G401 (cell line): ENCODE results near the gene PSMB9. TPM values are rescaled to one million over a fixed set of nuclear protein-coding genes. Genes with fewer than 3 reads are reported as not detected.
A peak's percentile ranks its signal among the peaks of the same experiment; 100 is the strongest.
"Not testable (repeated sequence)": the region's sequence is repeated elsewhere in the genome, so short reads cannot be mapped to it uniquely, and the experiment has no call there.

Experiments
- DNase-seq: peaks from one replicate; pipeline ENCODE4 v3.0.0-alpha.2; 2015; ENCODE audit warnings: low spot score
- in situ Hi-C: cut with HindIII; loops from 2 replicates; pipeline ENCODE4 v1.10.0; 2016; ENCODE audit warnings: low sequenced_read_pairs, mixed read lengths
- total RNA-seq: library from RNA; depleted of rRNA; stranded (reverse); fragments of >200 nt; shearing (Covaris generic); gene quantifications from 2 replicates; pipeline ENCODE4 v1.2.3, GENCODE V29; 2014

Gene PSMB9
- total RNA-seq, 1 experiment from 2014 or later = 20.2 TPM

- in situ Hi-C loops = no loop called here
- DNase-seq = no peak
Observed at GRCh38 chr6:32854376-32855178, 585 bp downstream of the PSMB9 start.

- DNase-seq = no peak
- in situ Hi-C loops = no loop called here
Observed at GRCh38 chr6:32855467-32856174, 1.6 kb downstream of the PSMB9 start.

- DNase-seq = no peak
- in situ Hi-C loops = no loop called here
Observed at GRCh38 chr6:32857156-32857891, 3.3 kb downstream of the PSMB9 start.

- no peak for DNase-seq
- in situ Hi-C loops = no loop called here
Observed at GRCh38 chr6:32858194-32858593, 4.2 kb downstream of the PSMB9 start.

GRCh38 chr6:32860674-32861073 lies 6.7 kb downstream of the PSMB9 start:
- no peak for DNase-seq
- in situ Hi-C loops = no loop called here

GRCh38 chr6:32862725-32863124 lies 8.7 kb downstream of the PSMB9 start:
- in situ Hi-C loops = no loop called here
- DNase-seq = no peak

GRCh38 chr6:32865724-32866443 lies 11.9 kb downstream of the PSMB9 start:
- no peak for DNase-seq
- in situ Hi-C loops = no loop called here

GRCh38 chr6:32867022-32867477 lies 13.1 kb downstream of the PSMB9 start:
- no peak for DNase-seq
- in situ Hi-C loops = no loop called here

GRCh38 chr6:32867554-32868256 lies 13.7 kb downstream of the PSMB9 start:
- DNase-seq = no peak
- in situ Hi-C loops = no loop called here

GRCh38 chr6:32868257-32868788 lies 14.3 kb downstream of the PSMB9 start:
- peak; percentile 84 for DNase-seq
- in situ Hi-C loops = no loop called here

GRCh38 chr6:32873947-32874346 lies 20.0 kb downstream of the PSMB9 start:
- in situ Hi-C loops, DNase-seq: not testable (repeated sequence)

GRCh38 chr6:32876603-32877002 lies 22.6 kb downstream of the PSMB9 start:
- in situ Hi-C loops = no loop called here
- no peak for DNase-seq

GRCh38 chr6:32879691-32880090 lies 25.7 kb downstream of the PSMB9 start:
- DNase-seq = no peak
- in situ Hi-C loops = no loop called here

GRCh38 chr6:32880962-32881361 lies 27.0 kb downstream of the PSMB9 start:
- in situ Hi-C loops, DNase-seq: not testable (repeated sequence)

- in situ Hi-C loops = no loop called here
- DNase-seq = no peak
Observed at GRCh38 chr6:32882879-32883250, 28.9 kb downstream of the PSMB9 start.

- no peak for DNase-seq
- in situ Hi-C loops = no loop called here
Observed at GRCh38 chr6:32883789-32884188, 29.8 kb downstream of the PSMB9 start.

- DNase-seq = peak; percentile 88
- in situ Hi-C loops = no loop called here
Observed at GRCh38 chr6:32885698-32886286, 31.8 kb downstream of the PSMB9 start.
